ENCODE data around the gene PPP2R3B.

Gene PPP2R3B

DNA sequence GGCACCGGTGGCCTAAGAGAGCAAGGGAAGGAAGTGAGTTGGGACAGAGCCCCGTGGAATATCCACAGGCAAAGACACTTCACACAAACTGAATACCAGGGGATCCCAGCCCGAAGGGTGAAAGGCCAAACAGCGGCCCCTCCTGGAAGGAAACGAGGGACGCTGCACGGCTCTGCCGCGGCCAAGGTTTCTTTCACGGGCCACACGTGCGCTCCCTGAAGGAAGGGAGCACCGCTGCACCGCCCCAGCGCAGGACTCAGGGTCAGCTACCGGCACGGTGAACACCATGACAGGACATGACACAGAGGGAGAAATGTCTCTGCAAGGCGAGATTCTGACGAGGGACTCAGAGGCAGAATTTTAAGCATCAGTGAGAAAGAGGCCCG is 36.6 kb downstream of the PPP2R3B start:
- Histone ChIP-seq H2BK15ac (ENCODE audit: low read depth, poor library complexity, severe bottlenecking) (peak overlapping the region; percentile 70), H3K9me3 (ENCODE audit: control insufficient read depth, low read length) (no peaks in the 10 kb centered on the region), H3K4me1 (ENCODE audit: control insufficient read depth, insufficient read depth, low read depth, low read length) (peaks cover 7% of the 10 kb centered on the region), H3K27me3 (ENCODE audit: control insufficient read depth in 1 of 2, insufficient read depth in 1 of 2, low read length in 2 of 2) (no peaks in the 10 kb centered on the region), H3K4me3 (ENCODE audit: insufficient read depth in 1 of 2, low read depth in 1 of 2, low read length in 2 of 2) (no peak overlapping the region), H2AK5ac (ENCODE audit: low read length, severe bottlenecking) (no peak overlapping the region), H4K91ac (ENCODE audit: low read length) (no peak overlapping the region), H3K27ac (ENCODE audit: low read length, poor library complexity, severe bottlenecking) (no peak overlapping the region), H3K9ac (ENCODE audit: low read length) (no peak overlapping the region), H4K8ac (ENCODE audit: low read length) (no peak overlapping the region), H3K18ac (ENCODE audit: low read depth in 1 of 2, low read length in 2 of 2) (no peak overlapping the region), H3K23ac (ENCODE audit: low read length in 2 of 2) (no peak overlapping the region), H2BK5ac (ENCODE audit: low read depth, low read length, poor library complexity, severe bottlenecking) (no peak overlapping the region), H2BK12ac (ENCODE audit: low read length in 2 of 2) (no peak overlapping the region), H3K4me2 (ENCODE audit: low read length, poor library complexity, severe bottlenecking) (no peak overlapping the region), H3K14ac (ENCODE audit: low read length in 2 of 2) (no peak overlapping the region), H3K79me1 (replicated peaks; ENCODE audit: low read length, poor library complexity, severe bottlenecking) (peaks cover 23% of the 10 kb centered on the region), H2BK120ac (ENCODE audit: low read depth, low read length) (no peak overlapping the region), H2AFZ (ENCODE audit: low read depth, low read length) (no peak overlapping the region), H3K4ac (ENCODE audit: low read depth in 1 of 2, low read length in 2 of 2) (no peak overlapping the region), H3K36me3 (ENCODE audit: control insufficient read depth in 1 of 2, insufficient read depth in 2 of 2, low read depth in 1 of 2, low read length in 2 of 2) (peaks cover 8 to 45% of the 10 kb centered on the region in 2 experiments)
- no peak for DNase-seq
- 90% methylated on average over 19 of the region's 20 CpGs for WGBS

DNA sequence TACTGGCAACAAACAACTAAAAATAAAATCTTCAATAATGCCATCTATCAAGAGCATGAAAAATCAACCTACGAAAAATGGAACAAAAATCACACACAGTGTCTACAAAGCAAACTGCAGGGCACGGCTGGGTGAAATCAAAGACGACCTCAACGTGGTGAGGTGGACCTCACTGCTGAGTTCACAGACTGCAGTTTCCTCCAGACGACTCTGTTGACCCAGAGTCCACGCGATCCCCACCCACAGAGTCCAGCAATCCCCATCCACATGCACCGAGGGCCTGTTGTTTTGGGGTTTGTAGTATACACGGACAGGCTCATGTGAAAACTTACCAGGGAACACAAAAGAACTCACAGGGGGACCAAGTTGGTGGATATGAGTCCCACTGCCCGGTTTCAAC is 37.0 kb downstream of the PPP2R3B start:
- DNase-seq = no peak
- Histone ChIP-seq H2AFZ (ENCODE audit: low read depth, low read length) (no peak overlapping the region), H2AK5ac (ENCODE audit: low read length, severe bottlenecking) (no peak overlapping the region), H3K27me3 (ENCODE audit: control insufficient read depth in 1 of 2, insufficient read depth in 1 of 2, low read length in 2 of 2) (no peaks in the 10 kb centered on the region), H3K14ac (ENCODE audit: low read length in 2 of 2) (no peak overlapping the region), H2BK120ac (ENCODE audit: low read depth, low read length) (no peak overlapping the region), H3K36me3 (ENCODE audit: control insufficient read depth in 1 of 2, insufficient read depth in 2 of 2, low read depth in 1 of 2, low read length in 2 of 2) (peaks cover 8 to 49% of the 10 kb centered on the region in 2 experiments), H3K4me2 (ENCODE audit: low read length, poor library complexity, severe bottlenecking) (no peak overlapping the region), H4K8ac (ENCODE audit: low read length) (peak overlapping the region; percentile 47), H4K91ac (ENCODE audit: low read length) (peak overlapping the region; percentile 43), H3K9me3 (ENCODE audit: control insufficient read depth, low read length) (no peaks in the 10 kb centered on the region), H3K18ac (ENCODE audit: low read depth in 1 of 2, low read length in 2 of 2) (no peak overlapping the region), H3K27ac (ENCODE audit: low read length, poor library complexity, severe bottlenecking) (no peak overlapping the region), H2BK5ac (ENCODE audit: low read depth, low read length, poor library complexity, severe bottlenecking) (no peak overlapping the region), H3K4me1 (ENCODE audit: control insufficient read depth, insufficient read depth, low read depth, low read length) (peaks cover 7% of the 10 kb centered on the region), H3K4ac (ENCODE audit: low read depth in 1 of 2, low read length in 2 of 2) (no peak overlapping the region), H2BK15ac (ENCODE audit: low read depth, poor library complexity, severe bottlenecking) (no peak overlapping the region), H2BK12ac (ENCODE audit: low read length in 2 of 2) (no peak overlapping the region), H3K4me3 (ENCODE audit: insufficient read depth in 1 of 2, low read depth in 1 of 2, low read length in 2 of 2) (no peak overlapping the region), H3K9ac (ENCODE audit: low read length) (no peak overlapping the region), H3K79me1 (replicated peaks; ENCODE audit: low read length, poor library complexity, severe bottlenecking) (peaks cover 23% of the 10 kb centered on the region), H3K23ac (ENCODE audit: low read length in 2 of 2) (no peak overlapping the region)
- 89% methylated on average over 8 of the region's 10 CpGs for WGBS

DNA sequence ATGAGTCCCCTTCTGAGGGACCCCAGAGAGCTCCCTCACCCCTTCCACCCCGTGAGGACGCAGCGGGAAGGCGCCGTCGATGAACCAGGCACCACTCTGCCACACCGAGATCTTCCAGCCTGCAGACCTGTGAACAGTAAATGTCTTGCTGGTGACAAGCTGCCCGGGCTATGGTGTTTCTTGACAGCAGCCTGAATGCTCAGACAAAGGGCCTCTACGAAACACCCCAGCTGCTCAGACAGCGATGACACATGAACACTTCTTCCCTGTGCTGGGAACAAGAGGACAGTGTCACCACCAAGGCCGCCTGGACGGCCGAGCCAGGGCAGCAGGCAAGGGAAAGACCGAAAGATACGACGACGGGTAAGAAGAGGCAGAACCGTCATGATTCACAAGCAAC is 37.5 kb downstream of the PPP2R3B start:
- Histone ChIP-seq H3K36me3 (ENCODE audit: control insufficient read depth in 1 of 2, insufficient read depth in 2 of 2, low read depth in 1 of 2, low read length in 2 of 2) (peaks cover 8 to 55% of the 10 kb centered on the region in 2 experiments), H2AK5ac (ENCODE audit: low read length, severe bottlenecking) (no peak overlapping the region), H3K9me3 (ENCODE audit: control insufficient read depth, low read length) (no peaks in the 10 kb centered on the region), H4K91ac (ENCODE audit: low read length) (peak overlapping the region; percentile 60), H3K18ac (ENCODE audit: low read depth in 1 of 2, low read length in 2 of 2) (peak overlapping the region; percentile 23 to 38), H2BK120ac (ENCODE audit: low read depth, low read length) (no peak overlapping the region), H2AFZ (ENCODE audit: low read depth, low read length) (no peak overlapping the region), H3K9ac (ENCODE audit: low read length) (no peak overlapping the region), H3K23ac (ENCODE audit: low read length in 2 of 2) (no peak overlapping the region), H3K4me3 (ENCODE audit: insufficient read depth in 1 of 2, low read depth in 1 of 2, low read length in 2 of 2) (no peak overlapping the region), H3K4me1 (ENCODE audit: control insufficient read depth, insufficient read depth, low read depth, low read length) (peaks cover 7% of the 10 kb centered on the region), H3K79me1 (replicated peaks; ENCODE audit: low read length, poor library complexity, severe bottlenecking) (peaks cover 23% of the 10 kb centered on the region), H2BK5ac (ENCODE audit: low read depth, low read length, poor library complexity, severe bottlenecking) (no peak overlapping the region), H3K14ac (ENCODE audit: low read length in 2 of 2) (peak overlapping the region in 1 of 2 experiments; percentile 31), H4K8ac (ENCODE audit: low read length) (peak overlapping the region; percentile 67), H3K27ac (ENCODE audit: low read length, poor library complexity, severe bottlenecking) (no peak overlapping the region), H2BK15ac (ENCODE audit: low read depth, poor library complexity, severe bottlenecking) (no peak overlapping the region), H3K27me3 (ENCODE audit: control insufficient read depth in 1 of 2, insufficient read depth in 1 of 2, low read length in 2 of 2) (no peaks in the 10 kb centered on the region), H2BK12ac (ENCODE audit: low read length in 2 of 2) (peak overlapping the region in 1 of 2 experiments; percentile 11), H3K4me2 (ENCODE audit: low read length, poor library complexity, severe bottlenecking) (no peak overlapping the region), H3K4ac (ENCODE audit: low read depth in 1 of 2, low read length in 2 of 2) (peak overlapping the region in 1 of 2 experiments; percentile 55)
- DNase-seq = peak; percentile 45
- WGBS = 67% methylated on average over 17 of the region's 18 CpGs

DNA sequence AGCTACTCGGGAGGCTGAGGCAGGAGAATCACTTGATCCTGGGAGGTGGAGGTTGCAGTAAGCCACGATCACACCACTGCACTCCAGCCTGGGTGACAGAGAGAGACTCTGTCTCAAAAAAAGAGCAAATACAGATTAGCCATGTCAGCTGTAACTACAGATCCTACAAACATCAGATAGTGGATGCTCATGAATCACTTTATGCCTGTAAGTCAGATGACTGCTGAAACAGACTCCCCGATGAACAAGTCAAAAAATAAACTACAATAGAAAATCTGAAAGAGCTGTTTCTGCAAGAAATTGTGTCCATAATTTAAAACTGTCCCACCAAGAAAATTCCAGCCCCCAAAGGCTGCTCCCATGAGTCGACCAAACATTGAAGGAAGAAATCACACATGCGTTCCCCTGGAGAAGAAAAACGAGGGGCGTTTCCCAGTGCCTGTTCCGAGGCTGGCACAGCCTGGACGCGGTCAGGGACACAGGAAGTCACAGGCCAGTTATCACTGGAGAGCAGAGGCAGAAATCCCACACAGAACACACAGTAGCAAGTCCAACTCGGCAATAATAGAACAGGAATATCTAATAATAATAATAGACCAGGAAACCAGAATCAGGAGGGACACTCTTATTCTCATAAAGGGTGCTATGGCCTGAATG is 38.1 kb downstream of the PPP2R3B start:
- H3K79me1 ChIP-seq (replicated peaks; ENCODE audit: low read length, poor library complexity, severe bottlenecking) = peaks cover 23% of the 10 kb centered on the region

More for the DNA sequence above, 38.1 kb downstream of the PPP2R3B start:
- Histone ChIP-seq H3K14ac (ENCODE audit: low read length in 2 of 2) (no peak overlapping the region), H4K8ac (ENCODE audit: low read length) (peak overlapping the region; percentile 67), H3K9me3 (ENCODE audit: control insufficient read depth, low read length) (no peaks in the 10 kb centered on the region), H2AK5ac (ENCODE audit: low read length, severe bottlenecking) (no peak overlapping the region), H2BK5ac (ENCODE audit: low read depth, low read length, poor library complexity, severe bottlenecking) (no peak overlapping the region), H3K36me3 (ENCODE audit: control insufficient read depth in 1 of 2, insufficient read depth in 2 of 2, low read depth in 1 of 2, low read length in 2 of 2) (peaks cover 8 to 60% of the 10 kb centered on the region in 2 experiments), H3K4me1 (ENCODE audit: control insufficient read depth, insufficient read depth, low read depth, low read length) (peaks cover 7% of the 10 kb centered on the region), H2AFZ (ENCODE audit: low read depth, low read length) (peak overlapping the region; percentile 37), H3K4me2 (ENCODE audit: low read length, poor library complexity, severe bottlenecking) (no peak overlapping the region), H3K23ac (ENCODE audit: low read length in 2 of 2) (no peak overlapping the region), H3K4ac (ENCODE audit: low read depth in 1 of 2, low read length in 2 of 2) (peak overlapping the region; percentile 60 to 63), H3K18ac (ENCODE audit: low read depth in 1 of 2, low read length in 2 of 2) (peak overlapping the region in 1 of 2 experiments; percentile 38), H2BK120ac (ENCODE audit: low read depth, low read length) (no peak overlapping the region), H2BK12ac (ENCODE audit: low read length in 2 of 2) (no peak overlapping the region), H2BK15ac (ENCODE audit: low read depth, poor library complexity, severe bottlenecking) (no peak overlapping the region), H3K4me3 (ENCODE audit: insufficient read depth in 1 of 2, low read depth in 1 of 2, low read length in 2 of 2) (no peak overlapping the region), H3K27ac (ENCODE audit: low read length, poor library complexity, severe bottlenecking) (no peak overlapping the region), H3K9ac (ENCODE audit: low read length) (peak overlapping the region; percentile 48), H4K91ac (ENCODE audit: low read length) (peak overlapping the region; percentile 60), H3K27me3 (ENCODE audit: control insufficient read depth in 1 of 2, insufficient read depth in 1 of 2, low read length in 2 of 2) (no peaks in the 10 kb centered on the region)
- peak; percentile 52 for DNase-seq
- WGBS = 49% methylated on average over 7 of the region's 11 CpGs

All from mesenchymal stem cell (in vitro differentiated cells and primary cell).